GM20000 (cell line): ENCODE measurements around the gene PLAC1.

Experiments used
- DNase-seq: peaks from one replicate; pipeline ENCODE4 v3.0.0; 2012; ENCODE audit warnings: low spot score
- TF ChIP-seq, protein P1 (sequence below): IDR thresholded peaks from 2 replicates; pipeline ENCODE4 v1.5.1; 2012; ENCODE audit warnings: mild to moderate bottlenecking, control low read depth; ENCODE audit errors: extremely low read depth, missing control alignments

The PLAC1 gene

DNA sequence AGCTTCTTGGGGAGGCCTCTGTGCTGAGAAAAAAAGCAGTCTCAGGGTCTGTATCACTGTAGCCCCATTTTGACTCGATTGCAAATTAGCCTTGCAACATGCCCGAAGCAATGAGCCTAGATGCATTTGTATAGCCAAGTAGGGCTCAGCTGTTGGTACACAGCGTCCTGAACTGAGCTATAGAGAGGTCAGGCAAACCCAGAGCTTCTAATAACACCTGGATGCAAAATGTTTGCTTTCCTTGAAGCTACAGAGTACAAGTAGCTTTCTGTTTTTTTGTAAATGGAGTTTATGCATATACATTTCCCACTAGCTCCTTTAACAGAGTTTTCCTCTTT, 87.8 kb downstream of the PLAC1 start:
- TF ChIP-seq, protein P1, sequence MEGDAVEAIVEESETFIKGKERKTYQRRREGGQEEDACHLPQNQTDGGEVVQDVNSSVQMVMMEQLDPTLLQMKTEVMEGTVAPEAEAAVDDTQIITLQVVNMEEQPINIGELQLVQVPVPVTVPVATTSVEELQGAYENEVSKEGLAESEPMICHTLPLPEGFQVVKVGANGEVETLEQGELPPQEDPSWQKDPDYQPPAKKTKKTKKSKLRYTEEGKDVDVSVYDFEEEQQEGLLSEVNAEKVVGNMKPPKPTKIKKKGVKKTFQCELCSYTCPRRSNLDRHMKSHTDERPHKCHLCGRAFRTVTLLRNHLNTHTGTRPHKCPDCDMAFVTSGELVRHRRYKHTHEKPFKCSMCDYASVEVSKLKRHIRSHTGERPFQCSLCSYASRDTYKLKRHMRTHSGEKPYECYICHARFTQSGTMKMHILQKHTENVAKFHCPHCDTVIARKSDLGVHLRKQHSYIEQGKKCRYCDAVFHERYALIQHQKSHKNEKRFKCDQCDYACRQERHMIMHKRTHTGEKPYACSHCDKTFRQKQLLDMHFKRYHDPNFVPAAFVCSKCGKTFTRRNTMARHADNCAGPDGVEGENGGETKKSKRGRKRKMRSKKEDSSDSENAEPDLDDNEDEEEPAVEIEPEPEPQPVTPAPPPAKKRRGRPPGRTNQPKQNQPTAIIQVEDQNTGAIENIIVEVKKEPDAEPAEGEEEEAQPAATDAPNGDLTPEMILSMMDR, result no peak
- no peak for DNase-seq

DNA sequence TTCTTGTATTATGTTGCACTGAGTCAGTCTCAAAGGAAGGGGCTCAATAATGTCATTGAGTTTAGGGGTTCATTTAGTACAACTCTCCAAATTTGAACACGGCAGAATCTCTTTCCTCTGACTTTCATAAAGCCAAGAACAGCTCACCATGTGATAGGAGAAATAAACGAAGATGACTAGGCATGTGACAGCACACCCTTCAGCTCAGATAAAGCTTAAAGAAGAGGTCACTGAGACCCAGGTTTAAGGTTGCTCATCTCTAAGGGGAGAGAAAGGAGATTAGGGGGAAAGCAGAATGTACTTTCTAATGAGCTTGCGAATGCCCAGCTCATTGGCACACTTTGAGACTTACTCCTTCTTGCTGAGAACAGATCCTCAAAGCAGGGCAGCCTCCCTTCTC, 89.0 kb downstream of the PLAC1 start:
- no peak for DNase-seq
- TF ChIP-seq, protein P1, result no peak

DNA sequence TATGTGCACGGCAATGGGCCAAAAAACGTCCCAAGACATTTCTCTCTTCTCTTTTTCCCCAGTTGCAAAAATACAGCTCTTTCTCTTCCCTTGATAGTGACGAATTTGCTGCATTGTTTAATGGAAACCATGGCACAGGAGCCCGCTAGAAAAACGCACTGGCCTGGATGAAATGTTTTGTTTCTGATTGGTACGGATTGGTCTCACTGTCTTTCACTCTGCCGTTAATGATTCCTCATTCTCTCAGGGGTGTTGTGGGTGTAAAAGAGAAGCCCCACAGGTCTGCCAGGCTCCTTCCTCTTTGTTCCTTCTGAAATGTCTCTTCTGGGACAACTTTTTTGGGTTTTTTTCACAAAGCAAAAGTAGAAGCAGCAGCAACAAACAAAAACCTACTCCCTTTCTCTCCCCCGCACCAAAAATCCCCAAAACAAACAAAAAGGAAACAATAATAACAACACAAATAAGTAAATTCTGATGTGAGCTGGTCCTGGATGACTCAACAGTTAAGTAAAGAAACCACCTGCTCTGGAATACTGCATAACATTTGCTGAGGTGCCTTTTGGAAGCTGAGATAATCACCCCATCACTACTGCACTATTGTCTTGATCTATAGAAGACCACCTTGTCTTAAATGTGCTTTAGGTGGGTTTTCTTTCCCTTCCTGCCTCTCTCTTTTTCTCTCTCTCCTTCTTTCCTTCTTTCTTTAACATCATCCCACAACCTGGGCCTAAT, 89.8 kb downstream of the PLAC1 start:
- no peak for DNase-seq
- TF ChIP-seq, protein P1, result no peak

DNA sequence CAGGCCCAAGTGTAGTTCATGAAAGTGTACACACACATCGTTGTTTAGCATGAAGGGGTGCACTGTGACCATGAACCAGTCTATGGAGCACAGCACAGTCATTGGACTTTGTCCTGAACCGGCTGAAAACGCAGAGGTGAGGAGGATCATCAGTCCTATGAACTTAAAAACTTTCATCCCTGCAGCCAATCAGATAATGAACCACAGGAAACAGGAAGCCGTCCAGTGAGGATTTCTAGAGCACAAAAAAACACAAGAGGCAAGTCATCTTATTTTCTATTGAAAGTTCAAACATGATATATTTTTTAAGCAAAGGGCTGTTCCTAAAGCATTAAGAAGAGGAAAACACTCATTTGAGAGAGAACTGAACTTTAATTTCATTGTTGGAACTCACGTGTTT, 91.8 kb downstream of the PLAC1 start:
- no peak for DNase-seq
- TF ChIP-seq, protein P1, result no peak

DNA sequence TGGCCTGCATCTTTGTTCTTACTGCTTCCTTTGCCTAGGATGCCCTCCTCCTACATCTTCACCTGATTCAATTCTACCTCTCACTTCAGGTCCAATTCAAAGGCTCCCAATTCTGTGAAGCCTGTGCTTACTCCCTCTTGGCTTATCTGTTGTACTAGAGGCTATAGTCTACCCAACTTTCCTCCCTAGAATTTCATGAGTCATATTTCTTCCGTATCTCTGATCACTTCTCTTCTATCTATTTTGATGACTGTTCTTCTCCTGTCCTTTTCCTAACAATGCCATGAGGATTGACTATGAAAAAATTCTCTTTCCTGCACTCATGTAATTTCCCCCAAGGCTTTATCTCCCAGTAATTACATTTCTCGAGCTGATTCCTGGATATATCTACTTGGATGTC, 96.3 kb downstream of the PLAC1 start:
- TF ChIP-seq, protein P1, result no peak
- no peak for DNase-seq

DNA sequence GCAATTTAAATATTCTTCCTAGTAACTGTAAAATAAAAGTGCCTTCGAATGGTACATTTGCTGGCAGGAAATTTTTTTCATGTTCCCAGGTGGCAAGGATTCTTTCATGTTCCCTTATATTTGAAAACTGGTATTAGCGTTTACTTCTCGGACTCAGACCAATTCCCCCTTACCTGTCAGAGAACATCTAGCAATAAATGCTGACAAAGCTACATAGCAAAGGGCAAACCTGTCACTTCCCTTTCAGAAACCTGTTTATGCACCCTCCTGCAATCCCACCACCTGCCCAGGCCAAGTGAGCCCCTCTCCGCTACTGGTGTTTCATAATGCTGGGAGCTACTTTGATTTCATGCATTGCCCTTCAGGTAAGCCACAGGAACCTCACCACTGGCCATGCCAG, 100.1 kb downstream of the PLAC1 start:
- DNase-seq, result no peak

DNA sequence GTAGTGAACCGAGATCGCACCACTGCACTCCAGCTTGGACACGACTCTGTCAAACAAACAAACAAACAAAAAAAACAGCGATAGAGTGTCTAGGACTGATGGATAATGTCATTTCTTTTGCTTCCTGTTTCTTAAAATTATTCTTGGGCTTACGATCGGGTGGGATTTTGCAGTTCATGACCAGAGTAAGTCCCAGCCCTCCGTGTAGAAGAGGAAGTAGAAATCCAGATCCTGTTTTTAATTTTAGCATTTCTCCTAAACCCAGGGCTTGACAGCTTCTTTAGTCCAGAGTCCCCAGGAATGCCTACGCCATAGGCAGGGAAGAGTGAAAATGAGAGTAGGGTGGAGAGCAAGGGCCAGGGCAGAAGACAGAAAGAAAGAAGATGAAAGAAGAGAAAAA, 104.0 kb downstream of the PLAC1 start:
- TF ChIP-seq, protein P1, result no peak
- no peak for DNase-seq

More for the DNA sequence above, 100.1 kb downstream of the PLAC1 start:
- TF ChIP-seq, protein P1, result no peak
